ENCODE data around the gene IP6K1. TPM values are rescaled to one million over a fixed set of nuclear protein-coding genes. Genes with fewer than 3 reads are reported as not detected.
A peak's percentile ranks its signal among the peaks of the same experiment; 100 is the strongest.
"Not testable (repeated sequence)": the region's sequence is repeated elsewhere in the genome, so short reads cannot be mapped to it uniquely, and the experiment has no call there.

IP6K1 gene
- total RNA-seq (2014; rRNA removed; shearing (Covaris generic)): 26.4 and 32.5 TPM in 2 replicates

DNA sequence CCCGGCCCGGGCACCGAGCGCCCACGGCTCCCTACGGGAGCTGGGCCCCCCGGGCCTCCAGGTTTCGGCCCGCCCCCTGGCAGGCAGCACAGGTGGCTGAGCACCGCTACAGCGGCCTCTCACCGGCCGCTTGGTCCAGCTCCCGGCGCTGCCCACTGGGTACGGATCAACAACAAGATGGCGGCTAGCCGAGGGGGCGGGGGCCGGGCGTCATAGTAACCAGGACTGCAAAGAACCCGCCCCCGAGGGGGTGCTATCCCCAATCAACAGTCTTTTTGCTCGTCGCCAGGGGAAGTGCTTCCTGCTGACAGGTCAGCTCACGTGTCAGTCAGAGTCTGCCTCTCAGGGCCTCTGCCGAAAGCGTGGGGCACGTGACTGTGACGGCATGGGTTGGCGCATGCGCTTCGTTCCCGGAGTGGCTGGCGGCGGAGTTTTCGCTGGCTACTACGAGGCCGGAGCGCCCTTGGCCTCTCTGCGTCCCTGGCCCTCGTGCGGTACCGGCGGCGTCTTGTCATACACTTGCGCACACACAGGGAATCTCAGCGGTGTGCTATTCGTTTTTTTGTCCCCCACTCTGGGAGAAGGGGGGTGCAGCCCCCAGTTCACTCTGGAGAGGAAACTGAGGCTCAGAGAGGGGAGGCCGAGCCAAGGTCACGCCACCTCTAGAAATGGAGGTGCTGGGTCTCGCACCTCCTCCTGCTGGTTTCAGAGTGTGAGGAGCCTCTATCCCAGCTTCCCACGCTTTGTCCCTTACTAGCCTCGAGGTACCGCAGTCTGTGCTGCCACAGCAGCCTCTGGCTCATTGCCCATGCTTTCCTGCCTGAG is at the start of gene IP6K1:
TSS of gene IP6K1 (minus strand) at position 186 of the 825 bp plus-strand sequence. CDS start 38,502 bp downstream, outside the sequence.
- peak; percentile 100 for DNase-seq (ENCODE audit: low read depth)

DNA sequence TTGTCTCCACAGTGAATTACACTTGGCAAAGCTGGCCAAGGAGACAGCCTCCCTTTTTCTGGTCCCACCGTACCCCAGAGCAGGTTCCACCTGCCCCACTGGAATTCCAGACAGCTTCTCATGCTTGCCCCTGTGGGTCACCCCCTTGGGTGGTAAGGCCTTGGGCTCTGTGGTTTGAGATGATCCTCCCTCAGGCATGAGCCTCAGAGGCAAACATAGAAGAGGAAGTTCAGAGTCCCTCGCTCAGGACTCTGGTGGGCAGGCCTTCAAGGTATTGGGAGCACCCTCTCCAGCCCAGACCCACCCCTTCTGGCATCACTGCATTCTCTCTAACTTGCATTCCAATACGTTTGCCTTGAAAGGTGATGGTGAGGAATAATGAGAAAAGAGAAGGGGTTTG is 45.0 kb upstream of the IP6K1 start:
- no peak for DNase-seq (ENCODE audit: low read depth)

DNA sequence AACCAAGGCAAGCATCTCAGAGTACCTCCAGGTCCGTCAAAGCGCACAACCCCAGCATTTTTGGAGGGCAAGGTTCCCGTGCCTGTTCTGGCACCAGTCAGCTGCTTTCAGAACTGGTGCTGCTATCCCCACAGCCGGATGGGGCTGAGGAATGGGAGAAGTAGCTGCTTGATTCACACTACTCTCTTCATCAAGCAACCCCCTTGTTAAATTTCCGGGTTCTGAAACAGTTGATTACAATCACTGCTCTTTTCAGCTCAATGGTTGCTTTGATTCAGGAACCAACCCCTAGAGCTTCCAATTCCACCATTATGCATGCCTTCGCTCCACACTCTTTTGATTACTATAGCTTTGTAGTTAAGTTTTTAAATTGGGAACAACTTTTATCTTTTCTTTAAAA is 39.7 kb upstream of the IP6K1 start:
- DNase-seq (ENCODE audit: low read depth): peak; percentile 8

DNA sequence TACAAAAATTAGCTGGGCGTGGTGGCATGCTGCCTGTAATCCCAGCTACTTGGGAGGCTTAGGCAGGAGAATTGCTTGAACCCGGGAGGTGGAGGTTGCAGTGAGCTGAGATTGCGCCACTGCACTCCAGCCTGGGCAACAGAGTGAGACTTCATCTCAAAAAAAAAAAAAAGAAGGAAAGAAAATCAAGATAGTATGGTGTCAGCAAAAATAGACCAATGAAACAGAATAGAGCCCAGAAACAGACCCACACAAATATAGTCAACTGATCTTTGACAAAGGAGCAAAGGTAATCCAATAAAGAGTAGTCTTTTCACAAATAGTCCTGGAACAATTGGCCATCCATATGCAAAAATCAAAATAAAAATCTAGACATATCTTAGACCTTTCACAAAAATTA is 36.8 kb upstream of the IP6K1 start:
- DNase-seq (ENCODE audit: low read depth): not testable (repeated sequence)

DNA sequence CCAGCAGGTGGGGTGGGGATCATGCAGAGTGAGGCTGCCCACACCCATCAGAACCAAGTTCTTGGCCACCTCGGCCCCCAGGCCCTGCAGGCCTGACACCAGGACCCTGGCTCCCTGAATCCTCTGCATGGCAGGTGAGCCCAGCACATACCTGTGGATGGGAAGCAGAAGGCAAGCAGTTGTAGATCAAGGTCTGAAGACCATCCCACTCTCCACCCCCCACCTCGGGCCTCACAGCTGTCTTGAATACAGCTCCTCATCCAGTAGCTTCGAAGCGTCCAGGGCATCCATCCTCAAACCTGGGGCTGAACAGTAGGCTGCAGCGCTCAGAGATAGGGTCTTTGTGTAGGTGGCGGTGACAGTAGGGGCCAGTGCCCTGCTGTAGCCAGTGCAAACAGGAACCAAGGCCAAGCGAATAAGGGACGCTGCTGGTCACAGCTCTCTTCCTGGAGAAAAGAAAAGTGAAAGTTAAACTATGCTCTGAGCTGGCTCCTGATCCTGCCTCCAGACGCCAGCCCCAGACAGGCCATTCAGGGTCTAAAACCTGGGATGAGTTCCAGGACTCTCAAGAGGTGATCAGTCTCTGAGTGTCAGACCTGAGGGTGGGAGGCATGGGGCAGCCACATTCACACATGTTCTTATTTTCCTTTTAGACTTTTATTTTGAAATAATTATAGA is 27.3 kb upstream of the IP6K1 start, which contains the start of gene UBA7:
TSS of gene UBA7 (minus strand) at position 457 of the 678 bp plus-strand sequence. CDS start at position 291, 166 bp downstream.
- peak; percentile 88 for DNase-seq (ENCODE audit: low read depth)

DNA sequence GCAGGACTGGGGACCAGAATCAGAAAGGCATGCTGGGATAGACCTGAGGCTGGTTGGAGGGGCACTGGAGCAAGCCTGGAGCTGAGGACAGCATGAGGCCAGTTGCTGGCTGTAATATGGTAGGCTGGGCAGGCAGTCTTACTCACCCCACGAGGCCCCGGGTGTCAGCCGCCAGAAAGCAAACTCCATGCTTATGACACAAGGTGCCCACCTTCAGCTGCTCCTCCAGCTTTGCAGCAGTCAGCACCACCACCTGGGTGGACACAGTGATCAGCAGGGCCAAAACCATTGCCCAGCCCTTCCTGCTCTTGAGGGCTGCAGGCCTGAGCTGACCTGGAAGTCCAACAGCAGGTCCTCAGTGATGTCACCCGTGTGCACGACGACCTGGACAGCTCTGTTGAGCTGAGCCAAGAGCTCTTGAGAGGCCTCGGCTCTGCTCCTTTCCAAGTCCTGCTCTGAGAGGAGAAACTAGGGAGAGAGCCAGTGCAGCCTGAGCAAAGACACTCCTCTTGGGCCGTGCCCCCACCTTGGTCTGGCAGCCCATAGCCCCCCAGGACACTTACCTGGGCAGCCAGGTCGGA is 26.7 kb upstream of the IP6K1 start:
- no peak for DNase-seq (ENCODE audit: low read depth)

DNA sequence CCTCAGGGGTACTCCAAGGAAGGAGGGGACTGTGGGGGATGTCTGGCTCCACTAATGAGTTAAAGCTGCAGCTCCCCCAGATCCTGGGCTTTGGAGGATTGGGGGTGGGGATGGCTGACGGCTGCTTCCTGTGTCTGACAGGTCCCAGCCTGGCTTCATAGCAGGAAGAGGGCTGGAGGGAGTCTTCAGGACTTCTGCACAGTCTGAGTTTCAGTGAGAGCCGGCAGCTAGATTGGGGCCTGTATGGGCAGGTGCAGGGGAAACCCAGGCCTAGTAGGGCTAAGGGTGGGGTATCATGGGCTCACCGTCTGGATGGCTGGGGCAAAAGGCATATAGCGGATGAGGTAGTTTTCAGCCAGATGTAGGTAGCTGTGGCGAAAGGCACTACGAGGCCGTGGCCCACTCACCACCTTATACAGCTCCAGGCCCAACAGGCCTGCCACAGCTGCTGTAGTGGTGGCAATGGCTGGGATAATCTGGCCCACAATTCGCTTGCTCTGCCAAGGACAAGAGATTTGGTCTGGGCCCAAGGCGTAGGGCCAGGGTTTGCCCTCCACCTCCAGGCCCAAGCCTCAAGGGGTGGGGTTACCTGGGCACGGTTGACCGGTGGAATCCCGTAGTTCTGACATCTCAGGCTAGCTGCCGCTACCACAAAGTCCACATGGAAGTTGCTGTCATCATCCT is 21.2 kb upstream of the IP6K1 start:
- DNase-seq (ENCODE audit: low read depth): no peak

DNA sequence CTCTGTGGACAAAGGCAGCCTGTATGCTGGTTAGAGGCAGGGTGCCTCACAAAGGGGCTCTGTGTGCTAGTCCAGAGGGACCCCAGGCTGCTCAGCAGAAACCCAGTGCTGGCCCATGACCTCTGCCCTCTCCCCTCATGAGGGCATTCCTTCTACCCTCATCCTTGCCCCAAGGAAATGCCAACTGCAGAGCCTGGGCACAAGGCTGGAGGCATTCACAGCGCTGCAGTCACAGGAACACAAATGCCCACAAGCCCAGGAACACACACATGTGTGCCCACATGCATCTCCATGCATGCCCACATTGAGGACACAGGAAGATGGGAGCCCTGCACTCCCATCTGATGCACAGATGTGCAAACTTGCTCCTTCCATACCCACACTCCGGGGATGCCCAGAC is 20.5 kb upstream of the IP6K1 start:
- no peak for DNase-seq (ENCODE audit: low read depth)

DNA sequence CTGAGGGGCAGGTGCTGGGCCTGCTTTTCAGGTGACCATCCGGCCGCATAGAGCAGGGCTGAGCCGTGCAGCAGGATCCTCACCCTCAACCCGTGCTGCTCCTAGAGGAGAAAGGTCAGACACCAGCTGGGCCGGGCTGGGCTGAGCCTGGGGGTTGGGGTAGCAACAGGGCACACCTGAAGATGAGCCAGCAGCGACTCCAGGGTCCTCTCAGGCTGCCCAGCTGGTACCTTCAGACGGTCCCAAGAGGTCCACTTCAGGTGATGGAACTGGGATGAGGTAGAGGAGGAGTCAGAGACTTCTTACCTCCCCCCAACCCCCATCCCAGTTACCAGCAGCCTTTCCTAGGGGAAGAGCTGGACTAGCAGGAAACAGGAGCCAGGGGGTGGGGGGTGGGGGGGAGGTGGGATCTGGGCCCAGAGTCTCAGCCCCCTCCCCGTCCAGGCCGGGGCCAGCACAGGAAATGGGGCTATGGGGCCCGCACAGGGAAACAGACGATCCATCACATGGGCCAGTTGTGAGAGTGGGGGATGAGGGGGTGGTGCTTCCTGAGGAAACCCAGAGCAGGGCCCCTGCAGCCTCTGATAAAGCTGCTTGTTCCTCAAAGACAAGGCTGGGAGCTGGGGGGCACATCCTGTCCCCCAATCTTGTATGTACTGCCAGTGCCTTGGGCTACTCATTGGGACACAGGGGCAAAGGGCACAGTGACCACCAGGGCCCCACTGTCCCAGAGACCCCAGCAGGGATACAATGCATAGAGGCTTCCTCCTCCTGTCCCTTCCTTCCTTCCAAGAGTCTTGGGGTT is 19.8 kb upstream of the IP6K1 start:
- DNase-seq (ENCODE audit: low read depth): no peak

DNA sequence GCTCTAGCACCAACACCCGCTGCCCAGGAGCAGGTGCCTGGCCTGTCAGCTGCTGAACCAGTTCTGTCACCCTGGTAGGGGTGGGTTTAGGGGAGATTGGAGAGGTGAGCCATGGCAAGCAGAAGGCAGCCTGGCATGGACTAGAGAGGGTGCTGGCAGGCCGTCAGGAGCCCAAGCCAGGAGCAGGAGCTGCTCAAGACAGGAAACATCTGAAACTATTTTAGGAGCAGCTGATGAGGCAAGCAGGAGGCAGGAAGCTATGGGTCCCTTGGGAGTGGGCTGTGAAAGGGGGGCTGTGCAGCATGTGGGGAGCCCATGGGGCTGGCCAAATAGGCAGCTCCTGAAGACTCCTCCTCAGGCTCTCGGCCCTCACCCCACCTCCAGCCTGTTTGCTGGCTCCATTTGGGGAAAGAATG is 19.0 kb upstream of the IP6K1 start:
- no peak for DNase-seq (ENCODE audit: low read depth)

DNA sequence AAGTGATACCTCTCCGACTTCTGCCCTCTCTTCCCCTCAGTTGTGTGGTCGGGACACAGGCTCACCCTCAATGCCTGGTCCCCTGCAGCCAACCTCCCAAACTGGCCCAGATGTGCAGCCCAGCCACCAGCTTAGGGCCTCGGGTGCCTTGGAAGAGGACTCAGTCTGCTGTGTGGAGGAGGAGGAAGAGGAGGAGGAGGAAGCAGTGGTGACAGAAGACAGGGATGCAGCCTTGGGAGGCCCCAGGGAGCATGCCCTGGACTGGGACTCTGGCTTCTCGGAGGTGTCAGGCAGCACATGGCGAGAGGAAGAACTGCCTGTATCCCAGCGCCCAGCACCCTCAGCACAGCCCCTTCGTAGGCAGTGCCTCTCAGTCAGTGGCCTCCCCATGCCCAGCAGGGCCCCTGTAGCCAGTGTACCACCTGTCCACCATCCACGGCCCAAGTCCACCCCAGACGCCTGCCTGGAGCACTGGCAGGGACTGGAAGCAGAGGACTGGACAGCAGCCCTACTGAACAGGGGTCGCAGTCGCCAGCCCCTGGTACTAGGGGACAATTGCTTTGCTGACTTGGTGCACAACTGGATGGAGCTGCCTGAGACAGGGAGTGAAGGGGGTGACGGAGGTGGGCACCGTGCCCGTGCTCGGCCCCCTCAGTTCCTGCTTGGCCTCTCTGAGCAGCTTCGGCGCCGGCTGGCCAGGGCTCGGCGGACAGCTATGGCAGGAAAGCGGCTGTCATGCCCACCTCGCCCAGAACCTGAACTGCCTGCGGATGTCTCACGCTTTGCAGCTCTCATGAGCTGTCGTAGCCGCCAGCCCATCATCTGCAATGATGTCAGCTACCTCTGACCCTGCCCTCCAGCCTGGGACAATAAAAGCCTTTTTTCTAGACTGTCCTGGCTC is 18.0 kb upstream of the IP6K1 start:
- no peak for DNase-seq (ENCODE audit: low read depth)

DNA sequence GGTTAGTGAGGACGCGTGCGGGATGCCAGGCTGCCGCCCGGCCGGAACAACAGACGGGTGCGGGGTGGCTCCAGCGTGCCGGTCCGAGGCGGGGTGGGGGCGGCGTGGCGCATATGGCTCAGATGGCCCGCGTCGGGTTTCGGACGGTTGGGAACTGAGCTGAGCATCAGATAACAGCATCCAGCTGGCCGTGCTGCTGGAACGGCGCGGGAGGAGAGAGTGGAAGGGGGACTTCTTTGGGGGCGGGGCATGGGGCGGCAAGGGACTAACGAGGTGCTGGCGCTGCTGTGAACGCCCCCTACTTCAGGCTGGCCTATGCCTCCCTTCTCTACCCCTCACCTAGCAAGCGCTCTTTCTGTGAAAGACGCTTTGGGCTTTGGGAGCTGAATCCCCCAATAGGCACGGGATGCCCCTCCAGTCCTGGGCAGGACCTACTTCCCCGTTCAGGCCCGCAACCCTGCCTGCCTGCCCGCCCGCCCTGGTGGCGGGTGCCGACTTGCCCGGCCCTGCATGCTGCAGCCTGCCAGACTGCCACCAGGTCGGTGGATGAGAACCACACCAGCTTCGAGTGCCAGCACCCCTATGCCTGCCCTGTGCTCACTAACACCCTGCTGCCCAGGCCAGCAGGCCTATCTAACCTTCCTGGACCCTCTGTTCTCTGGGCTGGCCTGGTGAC is 17.3 kb upstream of the IP6K1 start:
- DNase-seq (ENCODE audit: low read depth): no peak

DNA sequence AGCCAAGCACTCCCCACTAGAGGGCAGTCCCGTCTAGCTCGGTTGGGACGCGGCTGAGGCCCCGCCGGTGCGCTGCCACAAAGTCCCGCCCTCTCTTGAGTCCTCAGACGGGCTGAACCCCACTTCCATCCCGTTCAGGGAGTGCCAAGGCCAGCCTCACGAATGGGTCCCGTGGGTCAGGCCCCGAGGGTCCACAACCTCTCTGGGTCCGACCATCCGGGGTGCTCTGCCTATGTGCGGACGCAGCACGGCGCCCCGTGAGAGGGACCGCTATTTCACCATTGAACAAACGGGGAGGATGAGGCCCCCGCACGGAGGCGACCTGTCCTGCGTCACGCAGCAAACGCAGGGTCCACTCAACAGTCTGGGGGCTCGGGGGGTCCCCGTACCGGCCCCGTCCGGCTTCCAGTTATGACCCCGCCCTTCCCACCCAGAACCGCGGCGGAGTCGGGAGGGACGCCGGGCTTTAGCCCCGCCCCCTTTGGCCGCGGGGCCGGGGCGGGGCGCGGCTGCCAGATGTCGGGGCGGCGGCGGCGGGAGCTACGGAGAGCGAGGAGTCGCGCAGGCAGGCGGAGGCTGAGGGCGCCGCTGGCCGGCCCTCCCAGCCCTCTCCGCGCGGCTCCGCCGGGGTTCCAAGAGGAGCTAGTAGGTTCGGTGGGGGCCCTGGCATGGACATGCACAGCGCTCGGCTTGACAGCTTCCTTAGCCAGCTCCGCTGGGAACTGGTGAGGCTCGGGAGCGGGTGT is 16.6 kb upstream of the IP6K1 start, which contains the start of gene INKA1:
TSS of gene INKA1 (plus strand) at position 543 of the 746 bp plus-strand sequence. CDS start at position 675, 132 bp downstream.
- DNase-seq (ENCODE audit: low read depth): peak; percentile 82

DNA sequence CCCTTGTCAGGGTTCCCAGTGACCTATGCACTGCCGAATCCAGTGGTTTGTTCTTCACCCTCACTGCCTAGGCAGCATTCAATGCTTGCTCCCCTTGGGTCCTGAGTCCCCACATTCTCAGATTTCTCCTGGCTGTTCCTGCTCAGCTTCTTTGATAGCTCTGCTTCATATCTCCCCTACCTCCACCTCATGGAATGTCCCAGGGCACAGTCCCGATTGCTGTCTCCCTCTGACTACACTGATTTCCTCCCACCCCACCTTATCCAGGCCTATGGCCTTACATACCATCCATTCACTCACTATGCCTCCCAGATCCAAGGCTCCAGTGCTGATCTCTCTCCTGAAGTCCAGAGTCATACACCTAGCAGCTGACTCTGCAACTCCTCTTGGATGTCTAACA is 14.8 kb upstream of the IP6K1 start:
- DNase-seq (ENCODE audit: low read depth): no peak

DNA sequence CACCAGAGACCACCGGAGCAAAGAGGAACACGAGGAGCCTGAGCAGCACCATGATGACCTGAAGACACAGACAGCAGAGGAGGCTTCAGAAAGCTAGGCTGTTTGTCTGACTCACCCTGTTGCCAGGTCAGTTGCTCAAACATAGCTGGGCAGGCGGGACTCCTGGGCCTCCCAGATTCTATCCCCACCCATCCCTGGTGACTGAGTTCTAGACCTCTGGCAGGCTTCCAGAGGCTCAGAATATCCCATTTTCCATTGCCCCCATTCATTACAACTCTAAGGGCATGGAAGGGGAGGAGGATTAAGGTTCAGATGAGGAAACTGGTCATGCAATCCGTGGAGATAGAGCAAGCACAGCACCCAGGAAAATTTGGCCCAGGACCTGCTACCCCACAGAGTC is 13.4 kb upstream of the IP6K1 start, which contains the start of gene CDHR4:
TSS of gene CDHR4 (minus strand) at position 113 of the 400 bp plus-strand sequence. CDS start at position 52, 61 bp downstream.
- DNase-seq (ENCODE audit: low read depth): peak; percentile 75

DNA sequence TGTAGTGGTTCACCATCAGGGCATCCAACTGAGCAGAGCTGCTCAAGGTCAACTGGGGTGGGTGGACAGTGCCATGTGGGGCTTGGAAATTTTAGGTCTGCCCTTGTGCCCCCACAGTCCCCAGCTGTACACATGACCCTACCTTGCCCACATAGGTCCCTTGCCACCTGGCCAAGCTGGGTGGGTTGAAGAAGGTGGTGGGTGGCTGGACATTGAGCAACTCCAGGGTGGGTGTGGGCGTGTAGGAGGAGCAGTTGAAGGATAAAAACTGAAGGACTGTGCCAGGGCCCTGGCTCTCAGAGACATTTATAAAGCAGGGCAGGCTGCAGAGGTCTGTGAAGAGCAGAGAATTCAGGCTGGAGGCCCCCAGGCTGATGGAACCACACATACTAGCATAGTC is 12.8 kb upstream of the IP6K1 start:
- no peak for DNase-seq (ENCODE audit: low read depth)

DNA sequence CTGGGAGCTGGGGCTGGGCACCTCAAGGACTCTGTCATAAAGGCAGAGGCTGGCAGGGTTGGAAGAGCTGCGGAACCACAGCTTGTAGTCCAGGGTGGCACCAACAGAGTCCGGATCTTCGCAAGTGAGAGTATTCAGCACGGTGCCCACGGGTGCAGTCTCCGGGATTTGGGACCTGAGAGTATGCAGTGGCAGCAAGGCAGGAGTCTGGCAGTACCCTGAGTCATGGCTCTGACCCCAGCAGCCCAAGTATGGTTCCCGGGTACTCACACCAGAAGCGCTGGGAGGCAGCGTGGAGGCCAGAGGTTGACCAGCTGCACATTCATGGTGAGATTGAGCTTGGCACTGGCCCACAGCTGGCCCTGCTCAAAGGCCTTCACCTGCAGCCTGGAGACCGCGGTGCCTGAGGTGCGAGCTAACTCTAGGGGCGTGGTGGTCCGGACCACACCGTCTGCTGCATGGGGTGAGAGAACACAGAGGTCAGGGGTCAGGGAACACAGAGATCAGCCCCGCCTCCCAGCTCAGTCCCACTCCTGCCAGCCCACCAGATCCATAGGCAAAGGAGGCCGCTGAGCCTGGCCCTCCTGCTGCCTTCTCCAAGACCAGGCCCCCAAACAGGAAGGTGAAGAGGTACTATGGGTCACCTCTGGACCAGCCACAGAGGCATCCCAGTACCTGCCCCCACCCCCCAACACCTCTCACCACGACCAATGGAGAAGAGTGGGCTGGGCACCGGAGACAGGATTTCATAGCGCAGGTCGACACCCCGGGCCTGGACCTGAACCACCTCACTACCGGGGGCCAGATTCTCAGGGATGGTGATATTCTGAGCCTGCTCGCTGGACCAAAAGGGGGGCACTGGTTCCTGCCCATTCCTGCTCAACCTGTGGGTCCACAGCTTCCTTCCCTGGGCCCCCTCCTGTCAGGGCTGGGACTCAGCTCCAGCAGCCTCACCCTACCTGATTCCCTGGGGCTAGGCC is 8.9 kb upstream of the IP6K1 start:
- DNase-seq (ENCODE audit: low read depth): no peak

All from RPMI7951 (cell line).